ENCODE data around the gene PLEKHG2. TPM values are rescaled to one million over a fixed set of nuclear protein-coding genes. Genes with fewer than 3 reads are reported as not detected.

The PLEKHG2 gene
- total and polyA plus RNA-seq, 2 experiments from 2014 or later: 25.3 to 34.0 TPM

DNA sequence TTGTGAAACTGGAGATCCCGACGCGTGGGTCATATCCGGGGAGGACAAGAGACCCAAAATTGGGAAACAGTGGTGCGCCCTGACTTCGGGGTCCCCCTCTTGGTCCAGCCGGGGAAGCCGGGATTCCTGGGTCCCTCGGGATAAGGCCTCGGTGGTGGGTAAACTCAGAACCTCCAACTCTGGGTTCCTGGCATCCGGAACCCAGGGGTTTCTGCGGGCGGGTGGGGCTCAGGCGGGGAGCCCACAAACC, 5.1 kb upstream of the PLEKHG2 start:
- Histone ChIP-seq H3K4me2 (peak overlapping the region; percentile 85), H3K4me3 (peak overlapping the region; percentile 77), H2AFZ (no peak overlapping the region), H3K9me2 (replicated peaks; ENCODE audit: insufficient read depth) (no peaks in the 10 kb centered on the region), H3K27ac (peak overlapping the region; percentile 100), H4K20me1 (ENCODE audit: insufficient read depth, poor library complexity, severe bottlenecking) (peaks cover 17% of the 10 kb centered on the region), H3K9me3 (ENCODE audit: low read depth) (no peaks in the 10 kb centered on the region), H3K4me1 (ENCODE audit: insufficient read depth) (peaks cover 33% of the 10 kb centered on the region), H3K79me2 (peaks cover 41% of the 10 kb centered on the region), H3K27me3 (no peaks in the 10 kb centered on the region), H3K36me3 (replicated peaks; ENCODE audit: insufficient read depth, low read depth) (no peaks in the 10 kb centered on the region)
- WGBS (ENCODE audit: low lambda C conversion rate, missing lambda C conversion rate): 8% methylated on average over 11 of the region's 14 CpGs
- no peak for DNase-seq (ENCODE audit: low spot score)
- TF ChIP-seq, protein P1, sequence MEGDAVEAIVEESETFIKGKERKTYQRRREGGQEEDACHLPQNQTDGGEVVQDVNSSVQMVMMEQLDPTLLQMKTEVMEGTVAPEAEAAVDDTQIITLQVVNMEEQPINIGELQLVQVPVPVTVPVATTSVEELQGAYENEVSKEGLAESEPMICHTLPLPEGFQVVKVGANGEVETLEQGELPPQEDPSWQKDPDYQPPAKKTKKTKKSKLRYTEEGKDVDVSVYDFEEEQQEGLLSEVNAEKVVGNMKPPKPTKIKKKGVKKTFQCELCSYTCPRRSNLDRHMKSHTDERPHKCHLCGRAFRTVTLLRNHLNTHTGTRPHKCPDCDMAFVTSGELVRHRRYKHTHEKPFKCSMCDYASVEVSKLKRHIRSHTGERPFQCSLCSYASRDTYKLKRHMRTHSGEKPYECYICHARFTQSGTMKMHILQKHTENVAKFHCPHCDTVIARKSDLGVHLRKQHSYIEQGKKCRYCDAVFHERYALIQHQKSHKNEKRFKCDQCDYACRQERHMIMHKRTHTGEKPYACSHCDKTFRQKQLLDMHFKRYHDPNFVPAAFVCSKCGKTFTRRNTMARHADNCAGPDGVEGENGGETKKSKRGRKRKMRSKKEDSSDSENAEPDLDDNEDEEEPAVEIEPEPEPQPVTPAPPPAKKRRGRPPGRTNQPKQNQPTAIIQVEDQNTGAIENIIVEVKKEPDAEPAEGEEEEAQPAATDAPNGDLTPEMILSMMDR (IDR thresholded peaks at IDR 0.05; ENCODE audit: poor library complexity): no peak
- TF ChIP-seq EZH2phosphoT487 (IDR thresholded peaks at IDR 0.05; ENCODE audit: low read depth, severe bottlenecking, unreplicated experiment) (no peak), EZH2 (IDR thresholded peaks at IDR 0.05; ENCODE audit: borderline replicate concordance) (no peak)

DNA sequence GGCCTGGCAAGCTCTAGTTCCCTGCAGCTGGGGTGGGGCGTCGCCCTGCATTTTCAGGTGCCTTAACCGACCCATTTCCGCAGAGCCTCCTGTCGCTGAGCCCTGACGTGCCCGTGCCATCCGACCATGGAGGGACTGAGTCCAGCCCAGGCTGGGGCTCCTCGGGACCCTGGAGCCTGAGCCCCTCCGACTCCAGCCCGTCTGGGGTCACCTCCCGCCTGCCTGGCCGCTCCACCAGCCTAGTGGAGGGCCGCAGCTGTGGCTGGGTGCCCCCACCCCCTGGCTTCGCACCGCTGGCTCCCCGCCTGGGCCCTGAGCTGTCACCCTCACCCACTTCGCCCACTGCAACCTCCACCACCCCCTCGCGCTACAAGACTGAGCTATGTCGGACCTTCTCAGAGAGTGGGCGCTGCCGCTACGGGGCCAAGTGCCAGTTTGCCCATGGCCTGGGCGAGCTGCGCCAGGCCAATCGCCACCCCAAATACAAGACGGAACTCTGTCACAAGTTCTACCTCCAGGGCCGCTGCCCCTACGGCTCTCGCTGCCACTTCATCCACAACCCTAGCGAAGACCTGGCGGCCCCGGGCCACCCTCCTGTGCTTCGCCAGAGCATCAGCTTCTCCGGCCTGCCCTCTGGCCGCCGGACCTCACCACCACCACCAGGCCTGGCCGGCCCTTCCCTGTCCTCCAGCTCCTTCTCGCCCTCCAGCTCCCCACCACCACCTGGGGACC, 4.6 kb upstream of the PLEKHG2 start:
- peak; percentile 58 for DNase-seq (ENCODE audit: low spot score)
- Histone ChIP-seq H3K9me2 (replicated peaks; ENCODE audit: insufficient read depth) (no peaks in the 10 kb centered on the region), H3K4me1 (ENCODE audit: insufficient read depth) (peaks cover 32% of the 10 kb centered on the region), H3K79me2 (peaks cover 41% of the 10 kb centered on the region), H4K20me1 (ENCODE audit: insufficient read depth, poor library complexity, severe bottlenecking) (peaks cover 17% of the 10 kb centered on the region), H3K27me3 (no peaks in the 10 kb centered on the region), H2AFZ (no peak overlapping the region), H3K9me3 (ENCODE audit: low read depth) (no peaks in the 10 kb centered on the region), H3K4me3 (peak overlapping the region; percentile 77), H3K27ac (peak overlapping the region; percentile 100), H3K36me3 (replicated peaks; ENCODE audit: insufficient read depth, low read depth) (no peaks in the 10 kb centered on the region), H3K4me2 (peak overlapping the region; percentile 85)
- WGBS (ENCODE audit: low lambda C conversion rate, missing lambda C conversion rate): 59% methylated on average over 29 of the region's 40 CpGs
- TF ChIP-seq, protein P1 (IDR thresholded peaks at IDR 0.05; ENCODE audit: poor library complexity): no peak
- no peak for TF ChIP-seq EZH2phosphoT487 (IDR thresholded peaks at IDR 0.05; ENCODE audit: low read depth, severe bottlenecking, unreplicated experiment)
- TF ChIP-seq EZH2 (IDR thresholded peaks at IDR 0.05; ENCODE audit: borderline replicate concordance): no peak

GRCh38 chr19:39408392-39409207, 3.9 kb upstream of the PLEKHG2 start:
- TF ChIP-seq EZH2phosphoT487 (IDR thresholded peaks at IDR 0.05; ENCODE audit: low read depth, severe bottlenecking, unreplicated experiment) (no peak), EZH2 (IDR thresholded peaks at IDR 0.05; ENCODE audit: borderline replicate concordance) (no peak)
- TF ChIP-seq, protein P1 (IDR thresholded peaks at IDR 0.05; ENCODE audit: poor library complexity): no peak
- H4K20me1 ChIP-seq (ENCODE audit: insufficient read depth, poor library complexity, severe bottlenecking): peaks cover 17% of the 10 kb centered on the region
- peaks cover 26% of the 10 kb centered on the region for H3K4me1 ChIP-seq (ENCODE audit: insufficient read depth)
- peak overlapping the region; percentile 85 for H3K4me2 ChIP-seq
- H3K36me3 ChIP-seq (replicated peaks; ENCODE audit: insufficient read depth, low read depth): no peaks in the 10 kb centered on the region
- H3K9me2 ChIP-seq (replicated peaks; ENCODE audit: insufficient read depth): no peaks in the 10 kb centered on the region
- H2AFZ ChIP-seq: no peak overlapping the region
- H3K4me3 ChIP-seq: peak overlapping the region; percentile 77
- H3K79me2 ChIP-seq: peaks cover 46% of the 10 kb centered on the region
- H3K27ac ChIP-seq: peak overlapping the region; percentile 100
- no peaks in the 10 kb centered on the region for H3K9me3 ChIP-seq (ENCODE audit: low read depth)
- H3K27me3 ChIP-seq: no peaks in the 10 kb centered on the region
- DNase-seq (ENCODE audit: low spot score): peak; percentile 66
- 69% methylated on average over 20 of the region's 20 CpGs for whole genome bisulfite sequencing (ENCODE audit: low lambda C conversion rate, missing lambda C conversion rate)
